NCI-H2227 (cell line): Measurements from ENCODE around the gene PANX2.
"Not testable (repeated sequence)": the region's sequence is repeated elsewhere in the genome, so short reads cannot be mapped to it uniquely, and the experiment has no call there.

Source experiments
- DNase-seq: peaks from one replicate; lab custom pipeline; 2025; ENCODE audit not compliant: unreplicated experiment; lab: John Stamatoyannopoulos, UW

PANX2 gene

GRCh38 chr22:50197856-50198623, 27.5 kb downstream of the PANX2 start:
- DNase-seq = no peak

DNA sequence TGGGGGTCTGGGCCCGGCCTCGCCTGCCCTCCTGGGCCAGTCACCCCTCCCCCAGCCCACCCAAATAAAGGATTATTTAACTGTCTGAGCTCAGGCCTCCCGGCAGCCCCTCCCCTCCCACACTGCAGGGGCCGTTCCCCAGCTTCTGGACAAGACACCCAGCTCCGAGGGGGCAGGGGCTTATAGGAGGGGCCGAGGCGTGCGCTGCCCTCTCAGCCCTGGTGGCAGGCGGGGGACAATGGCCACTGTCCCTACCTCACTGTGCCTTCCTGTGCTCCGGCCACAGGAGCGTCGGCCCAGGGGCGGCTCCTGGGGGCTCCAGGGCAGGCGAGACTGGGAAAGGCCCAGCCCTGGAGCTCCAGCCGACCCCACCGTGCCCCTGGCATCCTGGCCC, 28.1 kb downstream of the PANX2 start:
- no peak for DNase-seq

DNA sequence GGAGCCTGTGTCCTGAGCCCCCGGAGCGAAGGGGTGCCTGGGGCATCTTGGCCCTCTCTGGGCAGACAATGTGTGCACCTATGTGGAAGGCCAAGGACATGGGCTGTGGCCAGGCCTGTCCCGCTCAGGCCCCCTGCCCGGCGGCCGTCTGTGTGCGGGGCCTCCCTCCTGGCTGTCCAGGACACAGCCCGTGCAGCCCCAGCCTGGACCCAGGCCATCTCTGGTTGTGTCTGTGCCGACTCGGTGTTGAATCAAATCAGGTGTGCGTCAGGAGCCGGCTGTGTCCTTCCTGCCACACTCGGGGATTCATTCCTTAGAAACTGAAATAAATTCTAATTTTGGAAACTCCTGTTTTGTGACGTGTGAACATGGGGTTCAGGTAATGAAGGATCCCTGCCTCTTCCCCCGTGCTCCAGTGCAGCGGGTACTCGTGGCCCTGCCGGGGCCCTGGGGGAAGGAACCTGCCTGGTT, 28.8 kb downstream of the PANX2 start:
- no peak for DNase-seq

DNA sequence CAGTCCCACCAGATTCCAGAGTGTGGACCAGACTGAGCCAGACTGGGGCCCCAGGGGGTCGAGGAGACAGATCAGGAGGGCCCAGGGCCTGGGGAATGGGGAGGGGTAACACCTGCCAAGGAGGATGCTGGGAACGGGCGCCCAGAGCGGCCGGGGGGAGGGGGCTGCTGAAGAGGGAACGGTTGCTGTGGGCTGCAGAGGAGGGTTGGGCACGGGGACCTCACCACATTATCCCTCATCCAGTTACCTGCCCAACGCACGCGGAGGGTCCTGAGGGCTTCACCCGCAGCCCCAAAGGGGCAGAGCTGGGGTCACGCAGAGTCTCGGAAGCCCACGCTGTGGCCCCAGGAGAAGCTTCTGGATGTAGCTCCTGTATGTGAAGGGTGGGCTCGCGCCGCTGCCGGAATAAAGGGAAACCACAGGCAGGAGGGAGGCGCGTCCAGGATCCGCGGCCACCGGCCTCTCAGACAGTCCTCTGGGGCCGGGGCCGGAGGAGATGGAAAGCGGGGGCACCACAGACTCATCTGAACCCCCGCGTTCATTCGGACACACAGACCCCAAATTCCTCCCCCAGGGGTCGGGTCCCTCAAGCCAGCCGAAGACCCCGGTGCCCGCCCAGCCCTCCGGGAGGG, 29.4 kb downstream of the PANX2 start:
- DNase-seq = peak; percentile 39

- peak; percentile 86 for DNase-seq
These were observed 30.1 kb downstream of the PANX2 start, which contains the start of gene SELENOO for GRCh38 chr22:50200461-50201190. Gene SELENOO, plus strand, starts transcription at chr22:50201011. Its CDS starts 26 bp downstream, at chr22:50201037.

- DNase-seq = peak; percentile 29
These were observed 30.9 kb downstream of the PANX2 start for GRCh38 chr22:50201191-50202129.

DNA sequence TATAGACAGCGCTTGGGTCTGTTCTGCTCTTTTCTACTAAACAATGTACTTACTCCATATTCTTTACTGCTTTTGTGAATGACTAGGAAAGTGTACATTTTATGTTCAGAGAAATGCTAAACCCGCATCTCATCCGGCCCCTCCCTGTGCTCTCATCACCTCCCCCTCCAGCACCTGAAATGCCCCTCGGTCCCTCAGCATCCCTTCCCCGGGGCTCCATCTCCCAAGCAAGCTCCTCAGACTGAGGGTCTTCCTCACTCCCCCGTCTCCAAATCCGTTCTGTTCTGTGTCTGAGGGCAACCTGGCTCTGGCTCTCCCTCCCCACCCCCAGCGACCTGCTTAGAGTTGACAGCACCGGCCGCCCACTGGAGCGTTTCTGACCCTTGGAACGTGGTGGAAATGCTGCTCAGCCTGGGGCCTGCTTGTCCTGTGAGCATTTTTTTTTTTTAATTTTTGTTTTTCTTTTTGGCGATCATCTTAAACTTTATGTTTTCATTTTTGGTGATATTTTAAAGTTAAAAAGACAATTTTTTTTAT, 31.7 kb downstream of the PANX2 start:
- no peak for DNase-seq

GRCh38 chr22:50203288-50203687, 32.8 kb downstream of the PANX2 start:
- no peak for DNase-seq

DNA sequence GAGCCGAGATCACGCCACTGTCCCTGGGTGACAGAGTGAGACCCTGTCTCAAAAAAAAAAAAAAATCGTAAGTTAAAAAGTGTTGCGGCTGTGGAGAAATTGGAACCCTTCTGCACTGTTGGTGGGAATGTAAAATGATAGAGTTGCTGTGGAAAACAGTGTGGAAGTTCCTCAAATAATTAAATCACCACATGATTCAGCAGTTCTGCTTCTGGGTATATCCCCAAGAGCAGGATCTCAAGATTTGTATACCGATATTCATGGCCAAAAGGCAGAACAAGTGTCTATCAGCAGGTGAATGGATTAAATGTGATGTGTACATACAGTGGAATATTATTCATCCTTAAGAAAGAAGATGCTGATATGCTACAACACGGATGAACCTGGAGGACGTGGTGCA, 34.0 kb downstream of the PANX2 start:
- no peak for DNase-seq

DNA sequence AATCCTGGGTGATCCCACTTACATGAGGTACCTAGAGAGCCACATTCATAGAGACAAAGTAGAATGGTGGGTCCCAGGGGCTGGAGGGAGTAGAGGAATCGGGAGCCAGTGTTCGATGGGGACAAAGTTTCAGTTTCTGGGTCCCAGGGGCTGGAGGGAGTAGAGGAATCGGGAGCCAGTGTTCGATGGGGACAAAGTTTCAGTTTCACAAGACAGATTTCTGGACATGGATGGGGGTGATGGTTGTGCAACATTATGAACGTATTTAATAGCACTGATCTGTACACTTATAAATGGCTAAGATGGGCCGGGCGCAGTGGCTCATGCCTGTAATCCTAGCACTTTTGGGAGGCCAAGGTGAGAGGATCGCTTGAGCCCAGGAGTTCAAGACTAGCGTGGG, 34.5 kb downstream of the PANX2 start:
- not testable (repeated sequence) for DNase-seq

DNA sequence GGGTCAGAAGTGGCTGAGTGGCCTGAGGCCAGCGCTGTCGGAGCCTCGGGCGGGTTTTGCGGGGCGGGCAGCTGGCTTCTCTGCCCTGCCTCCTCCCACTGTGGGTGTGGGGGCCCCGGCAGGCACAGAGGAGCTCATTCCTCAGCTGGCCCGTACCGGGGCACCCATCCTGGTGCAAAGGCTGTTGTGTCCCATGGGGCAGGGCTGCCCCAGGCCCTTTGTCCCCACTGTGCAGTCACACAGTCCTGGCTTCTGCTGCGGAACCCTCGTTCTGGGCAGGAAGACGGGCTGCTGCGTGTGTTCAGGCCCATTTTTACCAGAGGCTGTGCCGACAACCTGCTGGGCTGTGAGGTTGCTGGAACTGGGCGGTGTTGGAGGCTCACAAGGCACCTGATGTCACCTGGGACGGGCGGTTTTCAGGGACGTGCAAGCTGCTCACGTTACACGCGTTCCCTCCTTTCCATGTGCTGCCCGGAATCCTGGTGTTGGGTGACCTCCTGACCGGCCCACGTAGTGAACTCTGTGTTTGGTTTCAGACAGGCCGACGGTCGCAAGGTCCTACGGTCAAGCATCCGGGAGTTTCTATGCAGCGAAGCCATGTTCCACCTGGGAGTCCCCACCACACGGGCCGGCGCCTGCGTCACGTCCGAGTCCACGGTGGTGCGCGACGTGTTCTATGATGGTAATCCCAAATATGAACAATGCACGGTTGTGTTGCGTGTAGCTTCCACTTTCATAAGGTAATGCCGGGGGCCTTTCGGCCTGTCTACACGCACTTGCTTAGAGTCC, 35.4 kb downstream of the PANX2 start:
- no peak for DNase-seq

DNA sequence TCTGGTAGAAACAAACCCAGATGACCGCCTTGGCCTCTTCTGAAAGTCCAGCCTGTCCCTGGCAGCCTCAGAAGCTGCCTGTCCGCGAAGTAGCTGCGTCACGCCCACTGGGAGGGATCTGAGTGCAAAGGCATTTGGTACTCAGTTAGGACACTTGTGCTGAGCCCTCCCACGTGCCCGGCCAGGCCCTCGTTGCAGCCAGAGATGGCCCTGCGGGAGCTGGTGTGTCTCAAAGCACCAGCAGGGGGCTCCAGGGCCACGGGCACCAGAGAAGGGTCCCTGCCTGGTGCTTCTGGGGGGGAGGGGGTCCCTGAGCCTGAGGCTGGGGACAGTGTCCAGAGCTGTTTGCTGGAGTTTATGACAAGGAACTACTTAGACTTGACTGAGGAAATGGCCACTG, 36.1 kb downstream of the PANX2 start:
- DNase-seq = peak; percentile 16

- no peak for DNase-seq
These were observed 37.0 kb downstream of the PANX2 start for GRCh38 chr22:50207383-50208140.

GRCh38 chr22:50208430-50208938, 38.0 kb downstream of the PANX2 start:
- DNase-seq = no peak

GRCh38 chr22:50208939-50209892, 38.7 kb downstream of the PANX2 start:
- DNase-seq = no peak

DNA sequence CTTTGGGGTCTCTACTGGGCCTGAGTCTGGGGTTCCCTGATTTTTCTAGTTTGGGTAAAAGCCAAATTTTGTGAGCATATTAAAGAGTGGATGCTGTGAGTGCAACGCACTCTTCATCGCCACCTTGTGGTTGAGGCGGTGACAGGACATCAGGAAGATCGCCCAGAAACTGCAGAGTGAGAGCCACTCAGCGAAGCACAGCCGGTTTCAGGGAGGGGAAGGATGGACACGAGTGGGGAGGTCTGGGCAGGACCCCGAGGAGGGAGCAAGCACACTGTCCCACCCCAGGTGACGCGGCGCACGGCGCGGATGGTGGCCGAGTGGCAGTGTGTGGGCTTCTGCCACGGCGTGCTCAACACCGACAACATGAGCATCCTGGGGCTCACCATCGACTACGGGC, 39.4 kb downstream of the PANX2 start:
- DNase-seq = peak; percentile 57

DNA sequence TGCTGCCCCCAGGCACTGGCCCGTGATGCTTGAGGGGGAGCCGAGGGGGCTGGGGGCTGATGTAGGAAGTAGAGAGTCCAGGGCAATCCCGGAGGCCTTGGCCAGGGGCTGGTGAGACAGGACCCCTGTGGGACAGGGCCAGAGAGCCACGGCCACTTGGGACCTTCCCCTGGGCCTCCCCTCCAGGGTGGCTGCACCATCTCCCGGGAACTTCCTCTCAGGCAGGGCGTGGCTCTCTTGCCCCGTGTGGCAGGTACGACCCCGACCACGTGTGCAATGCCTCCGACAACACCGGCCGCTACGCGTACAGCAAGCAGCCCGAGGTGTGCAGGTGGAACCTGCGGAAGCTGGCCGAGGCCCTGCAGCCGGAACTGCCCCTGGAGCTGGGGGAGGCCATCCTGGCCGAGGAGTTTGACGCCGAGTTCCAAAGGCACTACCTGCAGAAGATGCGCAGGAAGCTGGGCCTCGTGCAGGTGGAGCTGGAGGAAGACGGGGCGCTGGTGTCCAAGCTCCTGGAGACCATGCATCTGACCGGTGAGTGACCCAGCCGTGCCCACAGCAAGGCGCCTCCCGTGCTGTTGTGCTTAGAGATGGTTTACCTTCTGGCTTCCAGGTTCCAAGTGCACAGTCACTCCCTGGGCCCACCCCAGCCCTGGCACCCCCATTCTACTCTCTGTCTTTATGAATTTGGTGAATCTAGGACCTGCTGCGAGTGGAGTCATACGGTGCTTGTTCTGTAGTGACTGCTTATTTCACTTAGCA, 40.0 kb downstream of the PANX2 start:
- no peak for DNase-seq
